Neuron (in vitro differentiated cells): Measurements from ENCODE around the gene CPNE5.

Experiments
- H2AFZ ChIP-seq: one replicate; pipeline ENCODE4 v1.6.1; 2013; ENCODE audit warnings: low read depth, mild to moderate bottlenecking, inconsistent platforms, low read length, moderate library complexity
- H3K27me3 ChIP-seq: one replicate; pipeline ENCODE4 v1.6.1; 2013; ENCODE audit warnings: low read length; ENCODE audit not compliant: insufficient read depth
- H3K36me3 ChIP-seq: one replicate; pipeline ENCODE4 v1.6.1; 2013; ENCODE audit warnings: low read length; ENCODE audit not compliant: insufficient read depth
- H3K4me1 ChIP-seq: one replicate; pipeline ENCODE4 v1.6.1; 2013; ENCODE audit warnings: low read length; ENCODE audit not compliant: insufficient read depth
- H3K4me3 ChIP-seq: 2 replicates; pipeline ENCODE4 v1.5.1; 2013; ENCODE audit warnings: mild to moderate bottlenecking, low read length, moderate library complexity
- H3K9me3 ChIP-seq: one replicate; pipeline ENCODE4 v1.6.1; 2013; ENCODE audit warnings: low read length

Gene CPNE5

DNA sequence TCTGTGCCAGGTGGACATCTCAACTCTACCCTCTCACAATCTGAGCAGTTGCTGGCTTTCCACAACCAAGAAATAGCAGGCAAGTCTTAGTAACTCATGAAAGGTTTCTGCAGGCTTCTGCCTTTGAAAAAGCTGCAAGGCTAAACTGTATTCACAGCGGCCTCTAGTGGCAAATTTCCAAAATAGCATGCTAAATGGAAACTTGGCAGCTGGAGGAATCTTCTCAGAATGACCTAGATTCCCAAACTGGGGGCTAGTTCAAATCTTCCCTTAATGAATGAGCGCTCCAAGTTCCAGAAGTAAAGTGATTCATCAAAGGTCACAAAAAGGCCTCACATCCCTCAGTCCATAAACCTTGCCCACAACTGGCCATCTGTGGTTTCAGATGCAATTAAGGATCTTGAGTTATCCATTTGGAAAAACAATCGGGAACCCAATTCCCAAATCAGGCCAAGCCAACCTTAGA, 11.9 kb upstream of the CPNE5 start:
- no peak overlapping the region for H3K4me3 ChIP-seq
- H3K4me1 ChIP-seq: peaks cover 19% of the 10 kb centered on the region
- H2AFZ ChIP-seq: no peak overlapping the region
- peaks cover 34% of the 10 kb centered on the region for H3K36me3 ChIP-seq
- no peaks in the 10 kb centered on the region for H3K27me3 ChIP-seq
- no peaks in the 10 kb centered on the region for H3K9me3 ChIP-seq

- H3K4me3 ChIP-seq: no peak overlapping the region
- peaks cover 23% of the 10 kb centered on the region for H3K36me3 ChIP-seq
- H2AFZ ChIP-seq: no peak overlapping the region
- peaks cover 19% of the 10 kb centered on the region for H3K4me1 ChIP-seq
- no peaks in the 10 kb centered on the region for H3K27me3 ChIP-seq
- no peaks in the 10 kb centered on the region for H3K9me3 ChIP-seq
These were observed 10.8 kb upstream of the CPNE5 start for GRCh38 chr6:36850021-36850420.

DNA sequence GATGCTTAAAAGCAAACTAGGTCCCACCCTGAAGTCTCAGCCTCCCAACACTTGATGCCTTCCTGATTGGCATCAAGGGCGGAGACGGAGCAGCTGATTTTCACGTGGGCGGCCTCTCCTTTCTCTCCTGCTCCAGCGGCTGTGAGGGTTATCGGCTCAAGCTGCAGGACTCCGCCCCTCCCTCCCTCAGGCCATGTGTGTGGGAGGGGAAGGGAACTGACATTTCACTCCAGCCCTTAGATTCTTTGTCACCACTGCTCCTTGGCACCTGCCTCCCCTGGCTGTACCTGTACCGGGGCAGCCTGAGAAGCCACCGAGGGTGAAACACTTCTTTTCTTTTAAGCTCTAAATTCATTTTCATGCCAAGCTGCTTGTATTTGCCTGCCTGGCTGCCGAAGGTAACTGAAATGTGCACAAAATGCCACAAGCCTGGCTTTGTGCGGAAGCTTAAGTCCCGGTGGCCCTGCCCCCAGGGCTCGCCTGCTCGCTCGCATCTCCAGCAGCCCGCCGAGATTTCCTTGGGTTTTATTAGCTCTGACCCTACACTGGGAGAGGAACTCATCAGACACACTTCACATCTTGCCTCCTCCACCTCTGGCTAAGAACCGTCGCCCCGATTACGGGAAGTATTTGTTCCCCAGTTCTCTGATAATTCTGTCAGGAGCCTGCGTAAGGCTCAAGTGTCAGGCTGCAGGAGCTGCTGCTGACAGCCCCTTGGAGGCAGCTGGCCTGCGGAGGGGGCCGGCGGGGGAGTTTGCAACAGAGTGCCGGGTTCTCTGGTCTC, 9.6 kb upstream of the CPNE5 start:
- Histone ChIP-seq H3K36me3 (peaks cover 13% of the 10 kb centered on the region), H3K9me3 (no peaks in the 10 kb centered on the region), H2AFZ (peak overlapping the region; percentile 24), H3K4me1 (peaks cover 19% of the 10 kb centered on the region), H3K27me3 (no peaks in the 10 kb centered on the region), H3K4me3 (peak overlapping the region; percentile 34)

GRCh38 chr6:36847991-36848390, 8.7 kb upstream of the CPNE5 start:
- Histone ChIP-seq H3K27me3 (no peaks in the 10 kb centered on the region), H2AFZ (no peak overlapping the region), H3K36me3 (peaks cover 4% of the 10 kb centered on the region), H3K9me3 (no peaks in the 10 kb centered on the region), H3K4me1 (peaks cover 19% of the 10 kb centered on the region), H3K4me3 (no peak overlapping the region)

DNA sequence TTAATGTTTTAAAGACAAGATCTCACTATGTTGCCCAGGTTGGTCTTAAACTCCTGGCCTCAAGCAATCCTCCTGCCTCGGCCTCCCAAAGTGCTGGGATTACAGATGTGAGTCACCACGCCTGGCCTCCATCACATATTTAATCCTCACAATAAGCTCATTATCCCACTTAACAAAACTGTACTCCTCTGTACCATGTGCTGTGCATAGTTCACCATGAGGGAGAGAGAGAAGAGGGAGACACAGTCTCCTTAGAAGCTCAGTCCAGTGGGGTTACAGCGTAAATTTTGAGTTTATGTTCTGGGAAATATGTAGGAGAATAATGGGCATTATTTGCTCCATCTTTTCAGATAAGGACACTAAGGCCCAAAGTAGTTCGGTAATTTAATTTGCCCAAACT, 7.9 kb upstream of the CPNE5 start:
- Histone ChIP-seq H3K27me3 (no peaks in the 10 kb centered on the region), H3K36me3 (no peaks in the 10 kb centered on the region), H2AFZ (no peak overlapping the region), H3K4me3 (no peak overlapping the region), H3K4me1 (peaks cover 19% of the 10 kb centered on the region), H3K9me3 (no peaks in the 10 kb centered on the region)

DNA sequence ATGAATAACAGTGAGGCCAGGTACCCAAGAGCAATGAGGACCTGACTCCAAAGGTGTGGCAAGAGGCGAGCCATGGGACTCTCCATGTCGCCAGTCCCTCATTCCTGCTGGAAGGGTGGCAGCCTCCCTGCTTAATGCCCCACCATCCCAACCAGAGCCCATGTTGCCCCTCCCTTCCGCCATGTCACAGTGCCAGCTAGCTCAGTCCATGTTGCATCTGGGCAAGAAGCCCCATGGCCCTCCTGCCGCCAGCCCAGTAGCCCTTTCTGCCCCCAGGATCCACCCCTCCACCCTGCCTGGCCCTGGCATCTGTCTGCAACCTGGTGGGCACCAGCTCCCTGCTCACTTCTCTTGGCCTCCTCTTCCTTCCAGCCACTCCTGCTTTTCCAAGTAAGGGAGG, 6.0 kb upstream of the CPNE5 start:
- Histone ChIP-seq H3K4me1 (peaks cover 27% of the 10 kb centered on the region), H3K27me3 (no peaks in the 10 kb centered on the region), H2AFZ (no peak overlapping the region), H3K9me3 (no peaks in the 10 kb centered on the region), H3K4me3 (no peak overlapping the region), H3K36me3 (no peaks in the 10 kb centered on the region)

DNA sequence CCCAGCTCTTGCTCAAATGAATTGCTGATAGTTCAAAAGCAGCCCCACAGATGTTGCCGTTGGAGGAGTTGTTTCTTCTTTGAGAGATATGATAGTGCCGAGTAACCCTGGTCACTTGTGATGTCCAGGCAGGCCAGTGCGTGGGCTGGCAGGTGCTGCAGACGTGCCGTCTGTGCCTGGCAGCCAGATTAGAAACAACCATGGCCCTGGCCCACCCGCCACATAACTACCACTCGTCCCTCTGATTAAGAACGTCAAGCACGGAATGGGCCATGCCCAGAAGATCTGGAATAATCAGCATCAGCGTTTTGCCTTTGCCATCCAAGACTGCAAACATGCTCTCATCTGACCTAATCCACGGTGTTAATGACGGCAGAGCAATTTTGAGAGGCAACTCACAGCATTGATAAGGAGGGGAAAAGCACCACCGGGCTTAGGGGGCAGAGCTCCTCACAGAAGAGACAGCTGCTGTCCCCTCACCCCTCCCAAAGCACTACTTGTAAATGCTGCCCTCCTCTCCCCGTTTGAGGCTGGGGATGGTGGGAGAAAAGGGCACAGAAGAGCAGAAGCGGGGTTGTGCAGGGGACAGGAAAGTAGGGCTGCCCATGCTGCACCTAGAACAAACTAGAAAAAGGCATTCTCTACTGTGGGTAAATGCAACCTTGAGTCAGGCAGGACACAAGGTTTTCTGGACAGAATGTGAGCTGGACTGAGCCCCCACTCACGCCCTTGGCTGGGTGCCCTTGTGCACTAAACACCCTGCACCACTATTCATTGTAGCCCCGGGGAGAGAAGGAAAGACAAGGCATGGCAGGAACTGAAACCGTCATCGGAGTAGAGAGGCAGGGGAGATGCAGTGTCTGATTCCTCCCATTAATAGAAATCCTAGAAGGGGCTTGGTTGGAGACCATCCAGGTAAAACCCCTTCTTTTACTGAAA, 5.3 kb upstream of the CPNE5 start:
- Histone ChIP-seq H2AFZ (no peak overlapping the region), H3K27me3 (no peaks in the 10 kb centered on the region), H3K4me1 (peaks cover 23% of the 10 kb centered on the region), H3K9me3 (no peaks in the 10 kb centered on the region), H3K36me3 (no peaks in the 10 kb centered on the region), H3K4me3 (no peak overlapping the region)

- Histone ChIP-seq H3K4me1 (peaks cover 14% of the 10 kb centered on the region), H3K27me3 (peaks cover 12% of the 10 kb centered on the region), H2AFZ (no peak overlapping the region), H3K9me3 (no peaks in the 10 kb centered on the region), H3K4me3 (no peak overlapping the region), H3K36me3 (no peaks in the 10 kb centered on the region)
These were observed 3.9 kb upstream of the CPNE5 start for GRCh38 chr6:36843170-36843569.

DNA sequence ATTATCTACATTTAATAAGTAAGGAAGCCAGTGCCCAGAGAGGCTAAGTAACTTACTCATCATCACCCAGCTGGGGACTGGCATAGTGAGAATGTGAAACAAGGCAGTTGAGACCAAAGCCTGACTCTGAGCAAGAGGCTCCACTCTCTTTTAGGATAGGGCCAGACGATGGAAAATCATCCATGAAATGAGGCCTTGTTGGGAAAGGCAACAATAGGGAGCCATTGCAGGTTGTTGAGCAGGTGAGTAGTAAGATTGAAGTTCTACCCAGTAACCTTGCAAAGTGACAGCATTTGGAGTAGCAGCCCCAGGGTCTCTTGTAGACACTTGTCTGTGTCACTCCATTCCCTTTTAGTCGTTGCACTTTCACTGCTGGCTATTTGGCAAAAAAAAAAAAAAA, 2.5 kb upstream of the CPNE5 start:
- Histone ChIP-seq H2AFZ (no peak overlapping the region), H3K4me3 (no peak overlapping the region), H3K9me3 (no peaks in the 10 kb centered on the region), H3K4me1 (peaks cover 13% of the 10 kb centered on the region), H3K27me3 (peaks cover 26% of the 10 kb centered on the region), H3K36me3 (no peaks in the 10 kb centered on the region)

GRCh38 chr6:36840432-36841403, 1.5 kb upstream of the CPNE5 start:
- Histone ChIP-seq H3K4me3 (peak overlapping the region; percentile 41), H2AFZ (no peak overlapping the region), H3K4me1 (peaks cover 13% of the 10 kb centered on the region), H3K9me3 (no peaks in the 10 kb centered on the region), H3K27me3 (peaks cover 34% of the 10 kb centered on the region), H3K36me3 (no peaks in the 10 kb centered on the region)

DNA sequence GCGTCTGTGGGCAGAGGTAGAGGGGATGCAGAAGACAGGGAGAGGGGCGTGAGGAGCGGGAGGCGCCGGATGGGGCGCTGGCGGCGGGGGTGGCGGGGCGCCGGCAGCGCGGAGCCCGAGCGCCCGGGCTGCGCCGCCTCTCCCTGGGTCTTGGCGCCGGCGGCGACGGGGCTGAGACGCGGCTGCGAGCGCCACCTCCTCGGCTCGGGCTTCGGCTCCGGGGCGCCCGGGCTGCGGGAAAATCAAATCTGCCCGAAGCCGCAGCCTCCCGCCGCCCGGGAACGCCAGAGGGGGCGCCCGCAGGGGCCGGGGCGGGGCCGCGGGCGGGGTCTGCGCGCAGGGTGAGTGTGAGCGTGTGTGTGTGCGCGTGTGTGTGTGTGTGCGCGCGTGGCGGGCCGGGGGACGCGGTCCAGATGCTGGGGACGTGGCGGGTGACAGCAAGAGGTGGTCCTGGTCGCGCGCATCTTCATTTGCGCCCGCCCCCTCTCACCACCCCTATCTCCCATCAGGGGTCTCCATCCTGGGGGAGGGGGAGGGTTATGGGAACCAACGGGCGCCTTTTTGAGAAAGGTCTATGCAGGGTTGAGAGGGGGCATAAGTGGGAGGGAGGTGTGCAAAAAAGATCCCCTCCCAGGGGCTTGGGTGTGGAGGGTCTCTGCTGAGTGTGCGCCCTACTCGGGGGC, 646 bp upstream of the CPNE5 start:
- Histone ChIP-seq H3K9me3 (no peaks in the 10 kb centered on the region), H2AFZ (peak overlapping the region; percentile 37), H3K4me1 (peaks cover 14% of the 10 kb centered on the region), H3K27me3 (peaks cover 37% of the 10 kb centered on the region), H3K36me3 (no peaks in the 10 kb centered on the region), H3K4me3 (peak overlapping the region; percentile 41)

- Histone ChIP-seq H3K36me3 (no peaks in the 10 kb centered on the region), H3K27me3 (peaks cover 38% of the 10 kb centered on the region), H3K4me1 (peaks cover 20% of the 10 kb centered on the region), H2AFZ (no peak overlapping the region), H3K4me3 (no peak overlapping the region), H3K9me3 (no peaks in the 10 kb centered on the region)
These were observed 1.6 kb downstream of the CPNE5 start for GRCh38 chr6:36837686-36838085.
